PC-3 (cell line): ENCODE results near the gene PCSK1N. TPM values are rescaled to one million over a fixed set of nuclear protein-coding genes. Genes with fewer than 3 reads are reported as not detected.

ENCODE experiments used
- ATAC-seq: fragments of 200-7000 bp; cut with Tn5 transposase; 2 replicates; pipeline ENCODE4 v1.9.1; 2020; ENCODE audit warnings: mild to moderate bottlenecking, moderate library complexity
- BruUV-seq: library from RNA; stranded (reverse); fragments of 400-500 nt; replicated peaks from 2 replicates; lab custom pipeline; 2021; lab: Mats Ljungman, UMichigan
- CTCF ChIA-PET: fragments of 300-600 bp; sonication (Branson Sonifier 250); formaldehyde crosslinking; loops from one replicate; lab custom pipeline; 2022; ENCODE audit warnings: antibody characterized with exemption; lab: Charles Lee
- POLR2A ChIA-PET: fragments of 300-600 bp; sonication (Branson Sonifier 250); formaldehyde crosslinking; loops from one replicate; lab custom pipeline; 2022; ENCODE audit warnings: antibody characterized with exemption; ENCODE audit not compliant: unreplicated experiment; lab: Charles Lee
- DNase-seq: peaks from one replicate; pipeline ENCODE4 v3.0.0-alpha.2; 2015
- H2AFZ ChIP-seq: fragments of 300-600 bp; sonication (generic); 2 replicates; pipeline ENCODE4 v1.6.0; 2016; ENCODE audit warnings: antibody characterized with exemption, low read length
- H3F3A ChIP-seq: fragments of 300-600 bp; sonication (generic); one replicate; pipeline ENCODE4 v1.6.0; 2017; ENCODE audit warnings: antibody characterized with exemption, low read length, control low read depth, mild to moderate bottlenecking; ENCODE audit not compliant: unreplicated experiment
- H3K27ac ChIP-seq: fragments of 300-600 bp; sonication (generic); 2 replicates; pipeline ENCODE4 v1.5.1; 2016; ENCODE audit warnings: mild to moderate bottlenecking, low read length
- H3K27me3 ChIP-seq: fragments of 300-600 bp; sonication (generic); 2 replicates; pipeline ENCODE4 v1.6.1; 2016; ENCODE audit warnings: low read length, mixed read lengths
- H3K36me3 ChIP-seq: fragments of 300-600 bp; sonication (generic); 2 replicates; pipeline ENCODE4 v1.6.1; 2016; ENCODE audit warnings: low read depth, mixed run types, low read length, mixed read lengths
- H3K4me1 ChIP-seq: fragments of 300-600 bp; sonication (generic); 2 replicates; pipeline ENCODE4 v1.5.1; 2016; ENCODE audit warnings: low read length; ENCODE audit not compliant: insufficient read depth
- H3K4me2 ChIP-seq: fragments of 300-600 bp; sonication (generic); 2 replicates; pipeline ENCODE4 v1.6.0; 2016; ENCODE audit warnings: low read length
- H3K4me3 ChIP-seq: fragments of 300-600 bp; sonication (generic); 2 replicates; pipeline ENCODE4 v1.5.1; 2016; ENCODE audit warnings: mild to moderate bottlenecking, low read length, mixed read lengths
- H3K79me2 ChIP-seq: fragments of 300-600 bp; sonication (generic); 2 replicates; pipeline ENCODE4 v1.6.1; 2017; ENCODE audit warnings: low read length, mixed read lengths
- H3K9ac ChIP-seq: fragments of 300-600 bp; sonication (generic); 2 replicates; pipeline ENCODE4 v1.6.0; 2016; ENCODE audit warnings: mild to moderate bottlenecking, low read length
- H3K9me2 ChIP-seq: fragments of 300-600 bp; sonication (generic); replicated peaks from 2 replicates; pipeline ENCODE4 v1.6.1; 2016; ENCODE audit warnings: mixed run types, low read length, mixed read lengths
- H3K9me3 ChIP-seq: fragments of 300-600 bp; sonication (generic); 2 replicates; pipeline ENCODE4 v1.6.1; 2016; ENCODE audit warnings: low read length, mixed read lengths
- H4K20me1 ChIP-seq: fragments of 300-600 bp; sonication (generic); 2 replicates; pipeline ENCODE4 v1.6.1; 2016; ENCODE audit warnings: low read length, mixed read lengths
- CTCF ChIP-seq: fragments of 300-600 bp; sonication (generic); conservative IDR thresholded peaks from 2 replicates; pipeline ENCODE4 v1.5.1; 2017; ENCODE audit warnings: antibody characterized with exemption, low read depth, mild to moderate bottlenecking, low read length
- EZH2 ChIP-seq: fragments of 300-600 bp; sonication (generic); IDR thresholded peaks from one replicate; pipeline ENCODE4 v1.6.1; 2017; ENCODE audit warnings: antibody characterized with exemption, mild to moderate bottlenecking, low read length; ENCODE audit not compliant: unreplicated experiment
- EZH2phosphoT487 ChIP-seq: fragments of 300-600 bp; sonication (generic); IDR thresholded peaks from 2 replicates; pipeline ENCODE4 v1.6.1; 2018; ENCODE audit warnings: mild to moderate bottlenecking, antibody characterized with exemption, low read length, borderline replicate concordance
- intact Hi-C: fragments of 100-400 bp; cut with micrococcal nuclease; formaldehyde crosslinking; loops from 2 replicates; pipeline ENCODE4 v1.9.0; 2023
- total RNA-seq: library from RNA; depleted of rRNA; stranded (reverse); fragments of >200 nt; gene quantifications from 2 replicates; pipeline ENCODE4 v1.2.3, GENCODE V29; 2014

The PCSK1N gene
- total RNA-seq, 1 experiment from 2014 or later = 135 TPM

DNA sequence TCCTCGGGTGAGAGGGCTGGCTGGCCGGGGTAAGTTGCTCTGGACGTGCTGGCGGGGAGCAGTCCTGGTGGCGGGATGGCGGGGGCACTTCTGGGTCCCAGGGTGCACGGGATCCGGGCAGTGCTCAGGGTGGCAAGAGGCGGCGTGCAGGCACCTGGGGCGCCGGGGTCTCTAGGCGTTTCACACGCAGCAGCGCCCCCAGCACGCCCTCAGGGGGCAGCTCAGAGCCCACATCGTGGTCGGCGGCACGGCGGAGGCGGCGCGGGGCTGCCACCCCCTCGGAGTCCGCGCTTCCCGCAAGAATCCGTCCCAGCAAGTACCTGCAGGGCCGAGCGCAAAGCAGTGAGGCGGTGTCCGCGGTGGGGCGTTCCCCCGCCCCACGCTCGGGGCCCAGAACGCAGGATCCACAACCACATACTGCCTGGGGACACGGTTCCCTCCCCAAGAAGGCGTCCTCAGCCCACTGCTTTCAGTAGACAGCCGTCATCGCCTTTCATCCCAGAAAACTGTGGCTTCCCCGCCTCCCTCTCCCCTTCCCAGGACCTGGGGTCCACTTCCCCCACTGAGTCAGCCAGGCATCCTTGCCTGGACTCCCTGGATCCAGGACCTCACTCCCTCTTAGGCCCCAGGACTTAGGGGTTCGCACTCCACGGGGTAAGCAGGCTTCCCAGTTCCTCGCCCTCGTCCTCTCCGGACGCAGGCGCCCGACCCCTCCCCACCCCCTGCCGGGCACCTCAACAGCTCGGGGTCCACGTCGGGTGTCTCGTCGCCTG lies 4.1 kb downstream of the PCSK1N start:
- POLR2A ChIA-PET = no interaction called here
- no peak overlapping the region for H3K9ac ChIP-seq

DNA sequence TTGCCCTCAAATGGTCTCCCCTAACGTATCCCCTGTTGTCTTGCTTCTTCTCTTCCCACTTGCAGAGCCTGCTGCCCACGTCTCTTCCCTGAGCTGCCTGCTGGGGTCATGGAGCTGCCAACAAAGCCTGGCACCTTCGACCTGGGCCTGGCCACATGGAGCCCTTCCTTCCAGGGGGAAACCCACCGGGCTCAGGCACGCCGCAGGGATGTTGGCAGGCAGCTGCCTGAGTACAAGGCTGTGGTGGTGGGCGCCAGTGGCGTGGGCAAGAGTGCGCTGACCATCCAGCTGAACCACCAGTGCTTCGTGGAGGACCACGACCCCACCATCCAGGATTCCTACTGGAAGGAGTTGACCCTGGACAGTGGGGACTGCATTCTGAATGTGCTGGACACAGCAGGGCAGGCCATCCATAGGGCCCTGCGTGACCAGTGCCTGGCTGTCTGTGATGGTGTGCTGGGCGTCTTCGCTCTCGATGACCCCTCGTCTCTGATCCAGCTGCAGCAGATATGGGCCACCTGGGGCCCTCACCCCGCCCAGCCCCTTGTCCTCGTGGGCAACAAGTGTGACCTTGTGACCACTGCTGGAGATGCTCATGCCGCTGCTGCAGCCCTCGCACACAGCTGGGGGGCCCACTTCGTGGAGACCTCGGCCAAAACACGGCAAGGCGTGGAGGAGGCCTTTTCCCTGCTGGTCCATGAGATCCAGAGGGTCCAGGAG lies 6.2 kb downstream of the PCSK1N start:
- ChIA-PET CTCF (no interaction called here), POLR2A (no interaction called here)
- ATAC-seq (no peak), DNase-seq (no peak)
- H3K9me3 ChIP-seq = no peaks in the 10 kb centered on the region
- intact Hi-C loops = no loop called here
- no peaks in the 10 kb centered on the region for H3K36me3 ChIP-seq
- no peaks in the 10 kb centered on the region for H4K20me1 ChIP-seq
- no peak overlapping the region for H3K4me2 ChIP-seq
- no peak overlapping the region for H2AFZ ChIP-seq
- TF ChIP-seq EZH2 (no peak), EZH2phosphoT487 (no peak), CTCF (no peak)
- BruUV-seq = no TSS peak
- H3F3A ChIP-seq = no peaks in the 10 kb centered on the region
- no peak overlapping the region for H3K9ac ChIP-seq
- no peak overlapping the region for H3K27ac ChIP-seq
- no peaks in the 10 kb centered on the region for H3K27me3 ChIP-seq
- H3K4me3 ChIP-seq = no peak overlapping the region
- no peaks in the 10 kb centered on the region for H3K9me2 ChIP-seq
- H3K79me2 ChIP-seq = peaks cover 10% of the 10 kb centered on the region
- H3K4me1 ChIP-seq = peaks cover 9% of the 10 kb centered on the region

More for the DNA sequence above, 4.1 kb downstream of the PCSK1N start:
- H3K27ac ChIP-seq = no peak overlapping the region
- peaks cover 13% of the 10 kb centered on the region for H3K79me2 ChIP-seq
- H3K4me3 ChIP-seq = no peak overlapping the region
- H3K9me2 ChIP-seq = no peaks in the 10 kb centered on the region
- CTCF ChIA-PET = no interaction called here
- BruUV-seq = no TSS peak
- H3K4me1 ChIP-seq = peaks cover 12% of the 10 kb centered on the region
- H3K4me2 ChIP-seq = no peak overlapping the region
- no peaks in the 10 kb centered on the region for H3K9me3 ChIP-seq
- no peak for DNase-seq
- intact Hi-C loops = no loop called here
- H2AFZ ChIP-seq = no peak overlapping the region
- H3K27me3 ChIP-seq = no peaks in the 10 kb centered on the region
- no peaks in the 10 kb centered on the region for H4K20me1 ChIP-seq
- no peak for TF ChIP-seq EZH2phosphoT487
- TF ChIP-seq CTCF = no peak
- TF ChIP-seq EZH2 = no peak
- H3F3A ChIP-seq = no peaks in the 10 kb centered on the region
- ATAC-seq = no peak
- no peaks in the 10 kb centered on the region for H3K36me3 ChIP-seq

GRCh38 chrX:48827654-48827968 lies 7.8 kb downstream of the PCSK1N start:
- Histone ChIP-seq H4K20me1 (no peaks in the 10 kb centered on the region), H3K27ac (no peak overlapping the region), H3K9me2 (no peaks in the 10 kb centered on the region), H3K79me2 (no peaks in the 10 kb centered on the region), H3K9me3 (no peaks in the 10 kb centered on the region), H3K27me3 (no peaks in the 10 kb centered on the region), H3K4me2 (no peak overlapping the region), H3F3A (no peaks in the 10 kb centered on the region), H3K4me3 (no peak overlapping the region), H3K36me3 (no peaks in the 10 kb centered on the region), H2AFZ (no peak overlapping the region), H3K9ac (no peak overlapping the region), H3K4me1 (no peaks in the 10 kb centered on the region)
- TF ChIP-seq EZH2phosphoT487 (no peak), EZH2 (no peak), CTCF (no peak)
- POLR2A ChIA-PET = no interaction called here
- ATAC-seq (no peak), DNase-seq (no peak)
- CTCF ChIA-PET = no interaction called here
- BruUV-seq = no TSS peak
- intact Hi-C loops = no loop called here
